Caco-2 (cell line): Measurements from ENCODE around the gene SLIT3. TPM values are rescaled to one million over a fixed set of nuclear protein-coding genes. Genes with fewer than 3 reads are reported as not detected.

Experiments
- BruUV-seq: library from RNA; stranded (reverse); fragments of 400-500 nt; replicated peaks from 2 replicates; lab custom pipeline; 2021; lab: Mats Ljungman, UMichigan
- CTCF ChIA-PET: fragments of 300-600 bp; sonication (Branson Sonifier 250); formaldehyde crosslinking; loops from one replicate; lab custom pipeline; 2022; ENCODE audit warnings: antibody characterized with exemption; lab: Charles Lee
- POLR2A ChIA-PET: fragments of 300-600 bp; sonication (Branson Sonifier 250); formaldehyde crosslinking; loops from one replicate; lab custom pipeline; 2022; ENCODE audit warnings: antibody characterized with exemption; lab: Charles Lee
- DNase-seq, 2 experiments: peaks; one replicate each; pipeline versions ENCODE4 v3.0.0 to v3.0.0-alpha.2; 2020 to 2022
- H3K27me3 ChIP-seq: replicated peaks from 2 replicates; pipeline ENCODE4 v1.6.0; 2011; ENCODE audit warnings: low read length; ENCODE audit not compliant: control insufficient read depth, insufficient read depth
- H3K36me3 ChIP-seq: 2 replicates; pipeline ENCODE4 v1.5.1; 2011; ENCODE audit warnings: low read length; ENCODE audit not compliant: control insufficient read depth, insufficient read depth
- H3K4me1 ChIP-seq: fragments of 250-450 bp; sonication (Bioruptor Pico); 2 replicates; pipeline ENCODE4 v1.5.1; 2020; ENCODE audit warnings: mild to moderate bottlenecking
- H3K4me3 ChIP-seq: 2 replicates; pipeline ENCODE4 v1.5.1; 2011; ENCODE audit warnings: low read depth, mild to moderate bottlenecking, control low read depth, low read length
- H3K9me3 ChIP-seq: fragments of 250-450 bp; sonication (Bioruptor Pico); 2 replicates; pipeline ENCODE4 v1.5.1; 2020; ENCODE audit warnings: mild to moderate bottlenecking, moderate library complexity
- H3K27ac Mint-ChIP-seq: one replicate; pipeline ENCODE4 v1.8.0; 2022; ENCODE audit warnings: mixed read lengths; ENCODE audit not compliant: unreplicated experiment
- H3K27me3 Mint-ChIP-seq: one replicate; pipeline ENCODE4 v1.8.0; 2022; ENCODE audit warnings: mixed read lengths; ENCODE audit not compliant: insufficient read depth, unreplicated experiment
- H3K36me3 Mint-ChIP-seq: one replicate; pipeline ENCODE4 v1.8.0; 2022; ENCODE audit warnings: mild to moderate bottlenecking, mixed read lengths; ENCODE audit not compliant: insufficient read depth, unreplicated experiment
- H3K4me1 Mint-ChIP-seq: one replicate; pipeline ENCODE4 v1.8.0; 2022; ENCODE audit warnings: low read depth, mixed read lengths; ENCODE audit not compliant: unreplicated experiment
- H3K4me3 Mint-ChIP-seq: one replicate; pipeline ENCODE4 v1.8.0; 2022; ENCODE audit warnings: mild to moderate bottlenecking, moderate library complexity, mixed read lengths; ENCODE audit not compliant: unreplicated experiment
- H3K9me3 Mint-ChIP-seq: one replicate; pipeline ENCODE4 v1.8.0; 2022; ENCODE audit warnings: mixed read lengths; ENCODE audit not compliant: unreplicated experiment
- intact Hi-C: fragments of 100-400 bp; cut with micrococcal nuclease; formaldehyde crosslinking; loops from one replicate; pipeline ENCODE4 v1.10.0; 2022; ENCODE audit not compliant: unreplicated experiment
- total RNA-seq: library from RNA; stranded (reverse); gene quantifications from 2 replicates; pipeline ENCODE4 v1.2.3, GENCODE V29; 2022
- TF ChIP-seq, protein P1 (sequence below), 2 experiments: fragments of 200-600 bp in 1 of 2; IDR thresholded peaks; 1 replicate in 1 of 2; 2 replicates in 1 of 2; pipeline versions ENCODE4 v1.5.1 to v1.8.0; 2011 to 2022; ENCODE audit warnings: antibody characterized with exemption in 1 of 2, control low read depth in 1 of 2, inconsistent platforms in 1 of 2, low read depth in 1 of 2, low read length in 1 of 2, mild to moderate bottlenecking in 1 of 2, moderate library complexity in 1 of 2; ENCODE audit not compliant: insufficient read depth in 1 of 2, severe bottlenecking in 1 of 2, unreplicated experiment in 1 of 2

Gene SLIT3
- total RNA-seq, 1 experiment from 2014 or later = 2.1 TPM

DNA sequence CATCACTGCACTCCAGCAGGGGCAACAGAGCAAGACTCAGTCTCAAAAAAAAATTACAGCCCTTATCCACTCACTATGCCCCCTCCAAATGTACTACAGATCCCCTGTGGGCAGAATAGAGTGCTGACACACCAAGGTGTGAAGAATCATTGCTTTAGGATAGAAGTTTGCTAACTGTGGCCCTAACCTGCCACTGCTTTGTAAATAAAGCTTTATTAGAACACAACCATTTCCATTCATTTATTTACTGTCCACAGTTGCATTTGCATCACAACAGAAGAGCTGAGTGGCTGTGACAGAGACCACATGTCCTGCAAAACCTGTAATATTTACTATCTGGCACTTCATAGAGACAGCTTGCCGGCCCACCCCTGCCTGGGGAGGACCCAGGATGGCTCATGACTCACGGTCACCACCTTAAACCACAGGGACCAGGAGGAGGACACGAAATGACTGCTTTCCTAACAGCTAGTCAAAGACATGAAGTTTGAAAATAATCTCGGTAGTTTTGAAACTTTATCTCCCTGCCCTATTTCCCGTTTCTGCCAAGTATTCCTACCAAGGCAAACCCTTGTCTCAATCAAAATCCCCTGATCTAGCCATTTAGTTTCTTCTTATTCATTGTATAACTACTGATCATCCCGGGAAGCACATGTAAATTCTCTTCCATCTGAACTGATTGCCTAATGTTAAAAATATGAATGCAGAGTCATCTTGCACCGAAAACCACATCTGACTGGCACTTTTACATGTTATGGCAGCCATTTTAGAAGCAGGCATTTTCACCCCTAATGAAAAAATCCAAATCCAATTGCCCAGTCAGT lies 206.1 kb downstream of the SLIT3 start:
- H3K4me3 ChIP-seq = no peak overlapping the region
- H3K4me3 Mint-ChIP-seq = no peak overlapping the region

DNA sequence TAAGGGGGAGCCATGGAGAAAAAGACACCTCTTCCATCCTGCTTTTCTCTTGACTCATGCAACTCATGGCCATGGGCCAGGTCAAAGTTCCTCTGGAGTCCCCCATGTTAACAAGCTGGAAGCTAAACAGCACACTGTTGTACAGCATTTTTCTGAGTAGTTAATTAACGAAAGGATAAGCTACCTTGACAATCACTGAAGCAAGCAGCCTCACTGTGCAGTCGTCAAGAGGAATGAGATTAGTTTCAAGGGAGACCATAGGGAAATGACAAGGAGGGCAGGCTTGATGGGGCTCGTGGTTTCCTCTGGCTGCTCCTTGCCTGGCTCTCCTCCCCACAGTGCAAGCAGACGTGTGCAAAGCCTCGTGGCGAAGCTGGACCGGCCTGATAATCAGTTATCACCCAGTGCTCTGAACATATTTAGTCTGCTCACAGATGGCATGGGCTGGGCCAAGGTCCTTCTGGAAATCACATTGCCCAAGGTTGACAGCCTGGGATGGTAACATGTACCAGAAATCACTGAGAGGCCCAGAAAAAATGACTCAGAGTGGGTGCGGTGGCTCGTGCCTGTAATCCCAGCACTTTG lies 209.5 kb downstream of the SLIT3 start:
- TF ChIP-seq, protein P1, sequence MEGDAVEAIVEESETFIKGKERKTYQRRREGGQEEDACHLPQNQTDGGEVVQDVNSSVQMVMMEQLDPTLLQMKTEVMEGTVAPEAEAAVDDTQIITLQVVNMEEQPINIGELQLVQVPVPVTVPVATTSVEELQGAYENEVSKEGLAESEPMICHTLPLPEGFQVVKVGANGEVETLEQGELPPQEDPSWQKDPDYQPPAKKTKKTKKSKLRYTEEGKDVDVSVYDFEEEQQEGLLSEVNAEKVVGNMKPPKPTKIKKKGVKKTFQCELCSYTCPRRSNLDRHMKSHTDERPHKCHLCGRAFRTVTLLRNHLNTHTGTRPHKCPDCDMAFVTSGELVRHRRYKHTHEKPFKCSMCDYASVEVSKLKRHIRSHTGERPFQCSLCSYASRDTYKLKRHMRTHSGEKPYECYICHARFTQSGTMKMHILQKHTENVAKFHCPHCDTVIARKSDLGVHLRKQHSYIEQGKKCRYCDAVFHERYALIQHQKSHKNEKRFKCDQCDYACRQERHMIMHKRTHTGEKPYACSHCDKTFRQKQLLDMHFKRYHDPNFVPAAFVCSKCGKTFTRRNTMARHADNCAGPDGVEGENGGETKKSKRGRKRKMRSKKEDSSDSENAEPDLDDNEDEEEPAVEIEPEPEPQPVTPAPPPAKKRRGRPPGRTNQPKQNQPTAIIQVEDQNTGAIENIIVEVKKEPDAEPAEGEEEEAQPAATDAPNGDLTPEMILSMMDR (IDR thresholded peaks at IDR 0.05; ENCODE audit: insufficient read depth in 1 of 2, low read depth in 1 of 2, low read length in 1 of 2, severe bottlenecking in 1 of 2, unreplicated experiment in 1 of 2) = no peak
- Histone ChIP-seq H3K4me1 (peaks cover 10% of the 10 kb centered on the region), H3K36me3 (no peaks in the 10 kb centered on the region), H3K9me3 (no peaks in the 10 kb centered on the region), H3K27me3 (no peaks in the 10 kb centered on the region), H3K4me3 (no peak overlapping the region)
- Mint-ChIP-seq H3K9me3 (peaks cover 27% of the 10 kb centered on the region), H3K27me3 (no peaks in the 10 kb centered on the region), H3K36me3 (no peaks in the 10 kb centered on the region), H3K4me1 (peaks cover 16% of the 10 kb centered on the region), H3K27ac (no peak overlapping the region), H3K4me3 (no peak overlapping the region)
- CTCF ChIA-PET = no interaction called here
- POLR2A ChIA-PET = no interaction called here
- DNase-seq = no peak
- intact Hi-C loops = no loop called here
- BruUV-seq = no TSS peak

More for the DNA sequence above, 206.1 kb downstream of the SLIT3 start:
- H3K36me3 Mint-ChIP-seq = no peaks in the 10 kb centered on the region
- intact Hi-C loops = no loop called here
- H3K27me3 Mint-ChIP-seq = no peaks in the 10 kb centered on the region
- H3K9me3 Mint-ChIP-seq = peaks cover 20% of the 10 kb centered on the region
- H3K4me1 ChIP-seq = peaks cover 43% of the 10 kb centered on the region
- TF ChIP-seq, protein P1 (IDR thresholded peaks at IDR 0.05; ENCODE audit: insufficient read depth in 1 of 2, low read depth in 1 of 2, low read length in 1 of 2, severe bottlenecking in 1 of 2, unreplicated experiment in 1 of 2) = no peak
- no peak overlapping the region for H3K27ac Mint-ChIP-seq
- H3K36me3 ChIP-seq = no peaks in the 10 kb centered on the region
- ChIA-PET POLR2A (no interaction called here), CTCF (no interaction called here)
- H3K4me1 Mint-ChIP-seq = peaks cover 45% of the 10 kb centered on the region
- no peaks in the 10 kb centered on the region for H3K9me3 ChIP-seq
- no TSS peak for BruUV-seq
- no peak for DNase-seq
- no peaks in the 10 kb centered on the region for H3K27me3 ChIP-seq

DNA sequence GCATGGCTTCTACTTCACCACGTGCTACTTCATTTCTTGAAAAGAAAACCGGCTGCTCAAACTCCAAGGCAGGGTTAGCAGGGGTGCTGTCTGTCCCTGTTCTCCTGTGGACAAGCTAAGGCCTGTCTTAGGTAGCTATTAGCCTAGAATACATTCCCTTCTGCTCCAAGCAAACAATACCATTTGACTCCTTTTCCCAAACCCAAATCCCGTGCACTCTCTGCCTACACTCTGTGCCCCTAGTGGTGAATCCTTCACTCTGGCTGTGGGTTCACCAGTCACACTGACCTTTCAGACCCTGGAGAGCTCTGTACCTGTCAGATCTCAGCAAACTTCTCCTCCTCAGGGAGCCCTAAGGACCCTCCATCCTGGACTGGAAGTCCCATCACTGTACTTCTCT lies 211.6 kb downstream of the SLIT3 start:
- H3K27me3 Mint-ChIP-seq = no peaks in the 10 kb centered on the region
- H3K4me1 Mint-ChIP-seq = no peaks in the 10 kb centered on the region
- no TSS peak for BruUV-seq
- no peak overlapping the region for H3K4me3 Mint-ChIP-seq
- Histone ChIP-seq H3K4me3 (no peak overlapping the region), H3K9me3 (no peaks in the 10 kb centered on the region), H3K27me3 (no peaks in the 10 kb centered on the region), H3K4me1 (no peaks in the 10 kb centered on the region), H3K36me3 (no peaks in the 10 kb centered on the region)
- H3K36me3 Mint-ChIP-seq = no peaks in the 10 kb centered on the region
- H3K27ac Mint-ChIP-seq = no peak overlapping the region
- TF ChIP-seq, protein P1 (IDR thresholded peaks at IDR 0.05; ENCODE audit: insufficient read depth in 1 of 2, low read depth in 1 of 2, low read length in 1 of 2, severe bottlenecking in 1 of 2, unreplicated experiment in 1 of 2) = no peak
- intact Hi-C loops = no loop called here
- no peak for DNase-seq
- CTCF ChIA-PET = no interaction called here
- peaks cover 27% of the 10 kb centered on the region for H3K9me3 Mint-ChIP-seq
- POLR2A ChIA-PET = no interaction called here
